Glutamatergic neuron (in vitro differentiated cells): Measurements from ENCODE around the gene NHERF1. TPM values are rescaled to one million over a fixed set of nuclear protein-coding genes. Genes with fewer than 3 reads are reported as not detected.

Source experiments
- DNase-seq: peaks from one replicate; pipeline ENCODE4 v3.0.0; 2022
- H3K27ac Mint-ChIP-seq: one replicate; pipeline ENCODE4 v1.8.0; 2020; ENCODE audit warnings: mild to moderate bottlenecking, mixed read lengths, inconsistent platforms; ENCODE audit not compliant: unreplicated experiment
- H3K27me3 Mint-ChIP-seq: one replicate; pipeline ENCODE4 v1.8.0; 2020; ENCODE audit warnings: mild to moderate bottlenecking, moderate library complexity, mixed read lengths, inconsistent platforms; ENCODE audit not compliant: unreplicated experiment
- H3K36me3 Mint-ChIP-seq: one replicate; pipeline ENCODE4 v1.8.0; 2020; ENCODE audit warnings: mild to moderate bottlenecking, mixed read lengths, inconsistent platforms; ENCODE audit not compliant: unreplicated experiment
- H3K4me1 Mint-ChIP-seq: one replicate; pipeline ENCODE4 v1.8.0; 2020; ENCODE audit warnings: mild to moderate bottlenecking, low read depth, mixed read lengths, inconsistent platforms; ENCODE audit not compliant: unreplicated experiment
- H3K4me3 Mint-ChIP-seq: one replicate; pipeline ENCODE4 v1.8.0; 2020; ENCODE audit warnings: mild to moderate bottlenecking, mixed read lengths, inconsistent platforms; ENCODE audit not compliant: unreplicated experiment
- H3K9me3 Mint-ChIP-seq: one replicate; pipeline ENCODE4 v1.8.0; 2020; ENCODE audit warnings: mild to moderate bottlenecking, moderate library complexity, mixed read lengths, inconsistent platforms; ENCODE audit not compliant: unreplicated experiment
- CTCF ChIP-seq: fragments of 200-600 bp; sonication (generic); IDR thresholded peaks from one replicate; pipeline ENCODE4 v1.5.0; 2021; ENCODE audit not compliant: partially characterized antibody, unreplicated experiment
- total RNA-seq: library from RNA; stranded (reverse); fragmentation: NEBNext Ultra II Directional; extraction: Animal tissue kit (Norgen Biotek cat#: 25700); gene quantifications from one replicate; pipeline ENCODE4 v1.2.1, GENCODE V29; 2021; ENCODE audit not compliant: unreplicated experiment

NHERF1 gene
- total RNA-seq, 1 donor from 2014 or later, result 26.9 TPM

GRCh38 chr17:74757931-74758847 lies 9.8 kb downstream of the NHERF1 start:
- DNase-seq, result no peak
- H3K9me3 Mint-ChIP-seq, result no peaks in the 10 kb centered on the region
- peaks cover 3% of the 10 kb centered on the region for H3K27me3 Mint-ChIP-seq
- H3K4me1 Mint-ChIP-seq, result peaks cover 12% of the 10 kb centered on the region
- no peak overlapping the region for H3K4me3 Mint-ChIP-seq
- no peak for TF ChIP-seq CTCF
- no peaks in the 10 kb centered on the region for H3K36me3 Mint-ChIP-seq
- no peak overlapping the region for H3K27ac Mint-ChIP-seq

DNA sequence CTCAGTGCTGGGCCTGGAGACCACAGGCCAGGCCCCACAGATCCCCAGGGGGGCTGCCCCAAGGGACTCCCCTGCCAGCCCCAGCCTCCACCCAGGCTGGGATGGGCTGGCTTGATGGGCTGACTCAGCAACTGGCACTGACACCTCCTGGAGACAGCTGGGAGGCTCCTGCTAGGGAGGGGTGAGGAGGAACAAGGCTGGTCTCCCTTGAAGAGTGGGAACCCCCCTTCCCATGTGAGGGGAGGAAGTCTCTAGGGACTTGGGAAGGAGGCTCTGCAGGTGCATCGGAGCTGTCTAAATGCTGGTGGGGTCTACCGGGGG lies 10.4 kb downstream of the NHERF1 start:
- Mint-ChIP-seq H3K4me3 (no peak overlapping the region), H3K9me3 (no peaks in the 10 kb centered on the region), H3K36me3 (no peaks in the 10 kb centered on the region), H3K27me3 (peaks cover 2% of the 10 kb centered on the region), H3K4me1 (peaks cover 12% of the 10 kb centered on the region), H3K27ac (peak overlapping the region; percentile 43)
- DNase-seq, result no peak
- no peak for TF ChIP-seq CTCF

DNA sequence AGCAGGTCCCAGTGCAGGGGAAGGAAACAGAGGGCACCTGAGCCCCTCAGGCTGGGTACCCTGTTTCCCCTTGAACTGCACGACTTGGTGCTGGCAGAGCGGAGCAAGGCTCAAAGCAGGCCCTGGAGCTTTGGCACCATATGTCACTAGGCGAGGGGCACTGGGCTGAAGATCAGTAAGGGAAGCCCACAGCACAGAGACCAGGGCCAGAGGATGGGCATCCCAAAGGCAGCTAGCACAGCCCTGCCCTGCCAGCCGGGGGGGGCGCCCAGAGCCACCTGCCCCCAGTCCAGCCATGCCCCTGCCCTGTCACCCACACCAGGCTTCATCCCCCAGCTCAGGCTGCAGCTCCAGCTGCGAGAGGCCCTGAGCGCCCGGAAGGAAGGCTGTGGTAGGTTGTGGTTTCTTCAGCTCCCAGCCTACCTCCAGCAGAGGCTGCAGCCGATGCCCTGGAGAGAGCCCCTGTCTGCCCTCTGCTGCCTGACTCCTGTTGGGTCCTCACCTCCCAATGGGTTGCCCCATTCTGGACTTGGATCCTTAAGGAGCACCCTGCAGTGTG lies 10.9 kb downstream of the NHERF1 start:
- no peak for DNase-seq
- Mint-ChIP-seq H3K27ac (peak overlapping the region; percentile 43), H3K4me1 (peaks cover 12% of the 10 kb centered on the region), H3K27me3 (no peaks in the 10 kb centered on the region), H3K9me3 (no peaks in the 10 kb centered on the region), H3K4me3 (no peak overlapping the region), H3K36me3 (no peaks in the 10 kb centered on the region)
- TF ChIP-seq CTCF, result no peak

GRCh38 chr17:74759941-74760340 lies 11.5 kb downstream of the NHERF1 start:
- no peak for DNase-seq
- Mint-ChIP-seq H3K27ac (no peak overlapping the region), H3K27me3 (no peaks in the 10 kb centered on the region), H3K4me1 (peaks cover 12% of the 10 kb centered on the region), H3K9me3 (no peaks in the 10 kb centered on the region), H3K36me3 (no peaks in the 10 kb centered on the region), H3K4me3 (no peak overlapping the region)
- no peak for TF ChIP-seq CTCF

DNA sequence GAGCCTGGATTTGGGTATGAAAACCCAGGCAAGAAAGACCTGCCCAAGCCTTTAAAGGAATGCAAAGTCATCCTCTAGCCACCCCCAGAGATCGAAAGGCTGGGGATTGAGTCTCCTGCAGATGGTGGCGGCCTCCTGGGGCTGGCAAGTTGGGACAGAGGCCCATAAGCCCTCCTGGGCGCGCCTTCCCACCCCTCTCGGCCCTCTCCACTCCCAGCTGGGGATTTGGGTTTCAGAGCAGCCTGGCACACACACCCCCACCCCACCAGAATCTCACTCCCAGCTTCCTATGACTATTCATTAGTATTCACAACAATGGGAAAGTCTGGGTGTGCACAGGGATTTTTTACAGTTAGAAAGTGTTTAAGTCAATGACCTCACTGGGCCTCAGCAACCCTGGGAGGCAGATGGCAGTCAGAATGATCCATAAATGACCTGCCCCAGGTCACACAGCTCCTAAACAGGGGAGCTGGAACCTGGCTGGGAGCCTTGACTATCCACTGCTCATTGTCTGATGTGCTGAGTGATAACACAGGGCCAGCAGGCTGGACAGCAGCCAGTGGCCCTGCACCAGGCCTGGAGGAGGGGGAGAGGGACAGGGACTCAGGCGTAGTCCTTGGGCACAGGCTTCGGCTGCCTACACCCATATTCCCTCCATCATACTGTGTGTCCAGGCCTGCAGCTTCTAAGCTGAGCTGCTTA lies 12.1 kb downstream of the NHERF1 start:
- Mint-ChIP-seq H3K9me3 (no peaks in the 10 kb centered on the region), H3K27me3 (no peaks in the 10 kb centered on the region), H3K4me1 (peaks cover 12% of the 10 kb centered on the region), H3K27ac (peak overlapping the region; percentile 72), H3K4me3 (peak overlapping the region; percentile 38), H3K36me3 (no peaks in the 10 kb centered on the region)
- DNase-seq, result no peak
- no peak for TF ChIP-seq CTCF
